ENCODE measurements around the gene ST14. TPM values are rescaled to one million over a fixed set of nuclear protein-coding genes. Genes with fewer than 3 reads are reported as not detected.
"Not testable (repeated sequence)": the region's sequence is repeated elsewhere in the genome, so short reads cannot be mapped to it uniquely, and the experiment has no call there.

The ST14 gene
- total and polyA plus RNA-seq, 3 donors from 2014 or later: 0.55 to 5.8 (median 2.4) TPM

- H3K36me3 ChIP-seq (ENCODE audit: low read depth, missing control alignments): no peaks in the 10 kb centered on the region
- H3K4me1 ChIP-seq: no peaks in the 10 kb centered on the region
- 88 to 90% methylated on average over 14 of the region's 14 CpGs for WGBS, 2 donors
- H3K27ac ChIP-seq: no peak overlapping the region
- H3K9me3 ChIP-seq: no peaks in the 10 kb centered on the region
- no peak overlapping the region for H3K4me3 ChIP-seq
- TF ChIP-seq CTCF (IDR thresholded peaks at IDR 0.05): no peak
- no peak for TF ChIP-seq POLR2A (IDR thresholded peaks at IDR 0.05)
- DNase-seq: no peak
- intact Hi-C loops (cut with DNase I; ENCODE audit: low total_unique reads): no loop called here
- H3K27me3 ChIP-seq: no peaks in the 10 kb centered on the region
These were observed 32.3 kb downstream of the ST14 start for GRCh38 chr11:130191896-130192295.

- Histone ChIP-seq H3K27ac (no peak overlapping the region), H3K27me3 (no peaks in the 10 kb centered on the region), H3K36me3 (ENCODE audit: low read depth, missing control alignments) (no peaks in the 10 kb centered on the region), H3K9me3 (no peaks in the 10 kb centered on the region), H3K4me1 (no peaks in the 10 kb centered on the region), H3K4me3 (no peak overlapping the region)
- 34 to 67% methylated on average over 4 of the region's 4 CpGs for WGBS, 2 donors
- intact Hi-C loops (cut with DNase I; ENCODE audit: low total_unique reads): no loop called here
- no peak for TF ChIP-seq POLR2A (IDR thresholded peaks at IDR 0.05)
- no peak for TF ChIP-seq CTCF (IDR thresholded peaks at IDR 0.05)
- peak; percentile 30 for DNase-seq
These were observed 33.3 kb downstream of the ST14 start for GRCh38 chr11:130192845-130193267.

DNA sequence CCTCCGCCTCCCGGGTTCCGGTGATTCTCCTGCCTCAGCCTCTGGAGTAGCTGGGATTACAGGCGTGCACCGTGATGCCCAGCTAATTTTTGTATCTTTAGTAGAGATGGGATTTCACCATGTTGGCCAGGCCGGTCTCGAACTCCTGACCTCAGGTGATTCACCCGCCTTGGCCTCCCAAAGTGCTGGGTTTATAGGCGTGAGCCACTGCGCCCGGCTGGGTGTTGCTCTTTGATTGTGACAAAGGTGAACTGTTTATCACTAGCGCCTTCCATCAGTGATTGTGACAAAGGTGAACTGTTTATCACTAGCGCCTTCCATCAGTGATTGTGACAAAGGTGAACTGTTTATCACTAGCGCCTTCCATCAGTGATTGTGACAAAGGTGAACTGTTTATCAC is 34.0 kb downstream of the ST14 start:
- H3K4me1 ChIP-seq; H3K4me3 ChIP-seq; H3K9me3 ChIP-seq; DNase-seq; H3K27me3 ChIP-seq; intact Hi-C loops (cut with DNase I; ENCODE audit: low total_unique reads); H3K36me3 ChIP-seq (ENCODE audit: low read depth, missing control alignments); H3K27ac ChIP-seq: not testable (repeated sequence)
- WGBS, 2 donors: 92 to 95% methylated on average over 14 of the region's 14 CpGs

- TF ChIP-seq POLR2A (IDR thresholded peaks at IDR 0.05) (no peak), CTCF (IDR thresholded peaks at IDR 0.05) (no peak)
- Histone ChIP-seq H3K4me3 (no peak overlapping the region), H3K4me1 (no peaks in the 10 kb centered on the region), H3K36me3 (ENCODE audit: low read depth, missing control alignments) (no peaks in the 10 kb centered on the region), H3K9me3 (no peaks in the 10 kb centered on the region), H3K27ac (no peak overlapping the region), H3K27me3 (no peaks in the 10 kb centered on the region)
- WGBS, 2 donors: 94 to 97% methylated on average over 5 to 20 of the region's 21 CpGs
- DNase-seq: no peak
- intact Hi-C loops (cut with DNase I; ENCODE audit: low total_unique reads): no loop called here
These were observed 34.9 kb downstream of the ST14 start for GRCh38 chr11:130194241-130195023.

DNA sequence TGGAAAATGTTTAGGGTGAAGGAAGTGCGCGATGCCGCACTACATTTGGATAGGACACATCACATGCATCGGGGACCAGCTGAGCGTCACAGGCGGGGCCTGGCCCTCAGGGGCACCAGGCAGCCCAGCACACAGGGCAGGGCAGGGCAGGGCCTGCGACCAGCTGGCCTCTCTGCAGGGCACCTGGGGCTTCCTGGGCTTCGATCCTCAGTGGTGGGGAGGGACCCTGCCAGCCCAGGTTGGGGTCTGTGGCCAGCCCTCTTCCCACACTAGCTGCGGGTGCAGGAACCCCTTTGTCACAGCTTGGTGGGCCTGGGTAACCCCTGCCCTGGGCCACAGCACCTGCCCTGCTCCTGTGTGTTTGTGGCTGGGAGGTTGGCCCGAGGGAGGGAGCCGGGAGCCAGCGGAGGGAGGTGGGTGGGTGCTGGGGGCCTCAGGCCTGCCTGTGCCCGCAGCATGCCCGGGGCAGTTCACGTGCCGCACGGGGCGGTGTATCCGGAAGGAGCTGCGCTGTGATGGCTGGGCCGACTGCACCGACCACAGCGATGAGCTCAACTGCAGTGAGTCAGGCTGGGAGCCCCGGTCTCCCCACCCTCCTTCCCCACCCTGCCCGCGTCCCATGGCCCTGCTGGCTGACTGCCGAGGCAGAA is 37.9 kb downstream of the ST14 start:
- no peak for DNase-seq
- no peak overlapping the region for H3K27ac ChIP-seq
- intact Hi-C loops (cut with DNase I; ENCODE audit: low total_unique reads): no loop called here
- no peaks in the 10 kb centered on the region for H3K4me1 ChIP-seq
- no peaks in the 10 kb centered on the region for H3K9me3 ChIP-seq
- H3K36me3 ChIP-seq (ENCODE audit: low read depth, missing control alignments): no peaks in the 10 kb centered on the region
- WGBS, 2 donors: 90 to 100% methylated on average over 5 to 27 of the region's 27 CpGs
- H3K4me3 ChIP-seq: no peak overlapping the region
- H3K27me3 ChIP-seq: no peaks in the 10 kb centered on the region
- no peak for TF ChIP-seq POLR2A (IDR thresholded peaks at IDR 0.05)
- no peak for TF ChIP-seq CTCF (IDR thresholded peaks at IDR 0.05)
